ENCODE results near the gene ACTR2.
"Not testable (repeated sequence)": the region's sequence is repeated elsewhere in the genome, so short reads cannot be mapped to it uniquely, and the experiment has no call there.

ACTR2 gene

DNA sequence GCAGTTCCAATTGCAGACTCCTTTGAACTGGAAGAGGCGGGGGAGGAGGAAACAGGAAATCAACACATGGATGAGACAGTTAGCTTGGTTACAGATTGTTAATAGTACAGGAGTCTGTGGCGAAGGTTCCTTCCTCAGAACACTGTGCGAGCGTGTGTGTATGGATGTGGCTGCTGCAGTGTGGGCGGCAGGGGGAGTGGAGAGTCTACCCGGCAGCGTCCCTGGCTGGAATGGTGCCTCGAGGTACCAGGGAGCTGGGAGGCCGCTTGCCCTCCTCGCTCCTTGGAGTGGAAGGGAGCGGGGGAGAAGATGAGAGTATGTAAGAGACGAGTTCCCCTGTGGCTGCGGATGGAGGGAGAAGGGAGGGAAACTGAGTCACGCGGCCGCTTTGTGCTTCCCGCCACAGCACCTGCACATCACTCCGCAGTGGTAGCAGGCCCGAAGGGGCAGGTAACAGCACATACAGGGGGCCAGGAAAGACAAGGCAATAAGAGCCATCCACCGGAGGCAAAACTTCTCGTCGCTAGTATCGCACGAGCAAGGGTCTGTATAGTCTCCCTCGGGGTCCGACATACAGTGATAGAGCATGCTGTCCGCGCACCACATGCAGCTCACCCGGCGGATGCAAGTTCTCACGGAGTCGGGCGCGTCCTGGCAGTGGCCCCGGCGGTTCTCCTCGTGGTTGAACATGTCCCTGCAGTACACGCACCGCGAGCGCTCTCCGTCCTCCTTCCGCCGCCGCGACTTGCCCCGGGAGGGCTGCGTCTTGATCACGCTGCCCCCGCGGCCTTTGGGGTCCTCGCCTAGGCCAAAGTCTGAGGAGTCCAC is 85.7 kb downstream of the ACTR2 start:
- DNase-seq (ENCODE audit: low read depth in 2 of 2), result no peak

DNA sequence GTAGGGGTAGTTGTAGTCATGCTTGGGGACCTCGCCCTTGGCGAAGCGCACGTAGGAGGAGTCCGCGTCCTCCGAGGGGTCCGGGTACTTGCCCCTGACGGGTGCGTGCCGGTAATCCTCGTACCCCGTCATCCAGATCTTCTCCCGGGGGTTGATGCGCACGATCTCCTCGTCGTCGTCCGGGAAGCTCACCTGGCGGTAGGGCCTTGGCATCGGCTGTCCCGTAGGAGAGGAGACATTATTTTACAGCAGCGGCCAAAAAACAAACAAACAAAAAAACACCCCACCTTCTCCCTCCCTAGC is 86.3 kb downstream of the ACTR2 start:
- DNase-seq (ENCODE audit: low read depth in 2 of 2), result no peak

DNA sequence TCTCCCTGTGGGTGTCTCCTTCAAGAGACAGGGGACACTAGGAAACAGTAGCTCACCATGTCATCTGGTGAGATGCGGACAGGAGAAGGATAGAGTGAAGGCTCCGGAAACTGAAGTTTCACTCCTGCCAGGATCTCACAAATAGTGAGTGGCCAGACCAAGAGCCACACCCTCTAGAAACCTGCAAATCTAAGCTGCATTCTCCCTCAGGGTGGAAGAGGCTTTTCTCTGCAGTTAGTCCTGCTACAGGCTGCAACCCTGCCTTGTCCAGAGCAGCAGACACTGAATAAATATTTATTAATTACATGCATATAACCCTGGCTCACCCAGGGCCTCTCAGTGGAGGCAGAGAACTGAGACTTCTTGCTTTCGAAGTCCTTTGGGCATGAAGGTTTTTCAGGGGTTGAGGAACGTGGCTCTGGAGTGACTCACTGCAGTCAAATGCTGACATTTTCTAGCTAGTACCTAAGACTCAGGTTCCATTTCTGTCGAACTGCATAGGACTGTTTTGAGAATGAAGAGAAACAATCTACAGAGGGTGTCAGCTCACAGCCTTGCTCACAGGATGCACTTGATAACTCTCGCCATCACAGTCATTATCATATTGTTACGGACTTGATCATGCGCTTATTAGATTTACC is 87.3 kb downstream of the ACTR2 start:
- no peak for DNase-seq (ENCODE audit: low read depth in 2 of 2)

DNA sequence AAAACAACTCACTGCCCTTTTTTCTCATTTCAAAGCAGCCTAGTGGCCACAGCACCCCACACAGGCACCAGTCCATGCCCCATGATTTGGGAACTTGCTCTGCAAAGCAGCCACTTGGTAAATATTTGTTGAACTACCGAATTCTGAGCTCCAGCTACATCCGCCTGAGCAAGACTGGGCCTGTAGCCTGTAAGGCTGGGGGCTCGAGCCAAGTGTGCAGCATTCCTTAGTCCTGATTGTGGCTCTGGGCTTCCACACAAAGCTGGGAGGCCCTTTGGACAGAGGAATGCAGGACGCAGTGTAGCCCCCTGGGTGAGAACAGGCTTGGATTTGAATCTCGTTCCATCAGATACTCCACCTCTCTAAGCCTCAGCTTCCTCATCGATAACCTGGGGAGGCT is 88.4 kb downstream of the ACTR2 start:
- no peak for DNase-seq (ENCODE audit: low read depth in 2 of 2)

DNA sequence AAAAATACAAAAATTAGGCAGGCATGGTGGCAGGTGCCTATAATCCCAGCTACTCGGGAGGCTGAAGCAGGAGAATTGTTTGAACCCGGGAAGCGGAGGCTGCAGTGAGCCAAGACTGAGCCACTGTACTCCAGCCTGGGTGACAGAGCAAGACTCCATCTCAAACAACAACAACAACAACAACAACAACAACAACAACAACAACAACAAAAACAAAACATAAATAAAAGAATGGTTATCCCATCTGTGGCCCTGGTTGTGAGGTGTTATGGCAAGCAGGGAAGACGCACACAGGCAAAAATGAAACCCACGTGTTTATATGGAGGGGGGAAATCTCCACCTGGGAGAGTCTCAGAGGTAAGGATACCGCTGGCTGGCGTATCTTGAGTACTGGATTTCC is 89.7 kb downstream of the ACTR2 start:
- not testable (repeated sequence) for DNase-seq (ENCODE audit: low read depth in 2 of 2)

DNA sequence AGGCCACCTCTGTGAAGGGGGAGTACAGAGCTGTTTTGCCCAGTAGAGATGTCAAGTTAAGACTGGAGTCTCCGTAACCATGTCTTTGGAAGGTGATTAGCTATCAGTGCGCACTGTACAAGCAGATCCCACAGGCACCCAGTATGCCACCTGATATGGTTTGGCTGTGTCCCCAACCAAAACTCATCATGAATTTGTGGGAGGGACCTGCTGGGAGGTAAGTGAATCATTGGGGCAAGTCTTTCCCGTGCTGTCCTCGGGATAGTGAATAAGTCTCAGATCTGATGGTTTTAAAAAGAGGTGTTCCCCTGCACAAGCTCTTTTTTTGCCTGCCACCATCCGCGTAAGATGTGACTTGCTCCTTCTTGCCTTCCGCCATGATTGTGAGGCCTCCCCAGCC is 90.2 kb downstream of the ACTR2 start:
- DNase-seq (ENCODE audit: low read depth in 2 of 2), result no peak

DNA sequence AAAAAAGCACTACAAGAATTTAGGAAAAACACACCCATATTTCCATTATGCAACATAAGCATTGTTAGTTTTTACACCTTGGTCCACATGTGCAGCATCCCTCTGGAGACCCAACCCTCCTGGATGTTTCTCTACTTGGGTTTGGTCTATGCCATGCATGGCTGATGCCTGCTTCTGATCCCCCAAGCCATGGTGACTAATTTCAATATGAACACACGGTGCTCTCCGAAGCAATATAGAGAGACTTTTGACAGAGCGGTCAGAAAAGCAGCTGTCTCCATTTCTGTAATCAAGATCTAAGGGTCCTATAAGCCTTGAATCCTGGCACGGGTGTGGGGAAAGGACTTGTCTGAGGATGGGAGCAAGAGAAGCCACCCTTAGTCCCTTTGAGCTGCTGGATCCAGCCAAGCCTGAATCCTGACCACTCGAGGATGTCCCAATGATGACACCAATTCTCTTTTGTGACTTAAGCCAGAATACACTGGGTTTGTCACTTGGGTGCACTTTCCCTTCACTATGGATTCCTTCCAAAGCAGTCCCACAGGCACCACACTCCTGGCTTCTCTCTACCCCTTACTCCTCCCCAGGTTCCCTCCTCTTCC is 91.5 kb downstream of the ACTR2 start:
- no peak for DNase-seq (ENCODE audit: low read depth in 2 of 2)

DNA sequence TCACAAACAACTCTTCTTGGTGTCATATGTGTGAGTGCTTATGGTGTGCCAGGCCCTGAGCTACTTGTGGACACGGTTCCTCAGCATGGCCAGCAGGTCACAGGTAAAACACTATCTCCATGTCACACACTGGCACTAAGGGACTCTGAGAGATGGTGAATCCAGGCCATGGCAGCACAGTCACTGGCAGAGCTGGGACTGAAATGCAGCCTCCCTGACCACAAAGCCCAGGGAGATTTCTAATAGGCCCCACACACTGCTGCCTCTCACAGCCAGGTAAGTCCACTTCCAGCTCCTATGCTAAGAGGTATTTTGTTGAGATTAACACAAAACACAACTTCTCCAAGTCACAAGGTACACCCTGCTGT is 92.0 kb downstream of the ACTR2 start:
- no peak for DNase-seq (ENCODE audit: low read depth in 2 of 2)

DNA sequence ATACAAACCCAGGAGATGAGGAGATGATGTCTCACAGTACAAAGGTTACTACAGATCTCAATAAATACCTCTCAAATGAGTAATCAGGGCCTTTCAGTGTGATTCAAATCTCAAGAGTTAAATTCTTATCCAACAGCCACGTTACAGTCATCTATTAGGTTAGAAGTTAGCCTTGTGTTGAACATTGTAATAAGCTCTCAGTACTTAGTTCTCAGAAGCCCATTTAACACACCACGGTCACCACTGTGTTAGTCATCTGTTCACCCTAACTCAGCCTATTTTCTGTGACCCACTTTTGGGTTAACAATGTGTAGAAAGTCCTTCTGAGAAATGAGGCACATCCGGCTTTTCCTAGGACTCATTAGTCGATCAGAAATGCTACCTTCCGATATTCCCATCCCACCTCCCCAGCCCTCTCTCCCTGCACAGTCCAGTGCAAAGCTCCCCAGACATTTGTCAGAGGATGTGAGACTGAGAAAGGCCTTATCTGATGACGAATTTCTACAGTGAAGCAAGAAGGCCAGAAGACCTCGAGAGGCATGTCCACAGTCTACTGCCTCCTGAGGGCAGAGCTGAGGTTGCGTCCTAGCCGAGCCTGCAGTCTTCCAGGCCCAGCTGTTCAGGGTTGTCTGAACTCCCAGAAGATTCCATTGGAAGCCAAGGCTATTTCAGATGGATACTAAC is 92.6 kb downstream of the ACTR2 start:
- peak in 1 of 2 donors; percentile 11 for DNase-seq (ENCODE audit: low read depth in 2 of 2)
